Activated T-cell treated with anti-CD3 and anti-CD28 coated beads, Interleukin-2, amount 50 U/mL, for 4 hours (primary cell): ENCODE results near the gene THAP3. TPM values are rescaled to one million over a fixed set of nuclear protein-coding genes. Genes with fewer than 3 reads are reported as not detected.

Experiments used
- ATAC-seq, 2 donors: fragments of 200-7000 bp; cut with Tn5 transposase; one replicate each; pipeline ENCODE4 v1.10.0; 2021
- DNase-seq: peaks from one replicate; pipeline ENCODE4 v3.0.0-alpha.2; 2020
- H3K27me3 Mint-ChIP-seq: one replicate; pipeline ENCODE4 v1.8.0; 2021; ENCODE audit warnings: low read depth, mixed read lengths
- H3K36me3 Mint-ChIP-seq: one replicate; pipeline ENCODE4 v1.8.0; 2022; ENCODE audit warnings: mixed read lengths; ENCODE audit not compliant: insufficient read depth
- H3K4me1 Mint-ChIP-seq: one replicate; pipeline ENCODE4 v1.8.0; 2021; ENCODE audit warnings: low read depth, mixed read lengths
- H3K4me3 Mint-ChIP-seq: one replicate; pipeline ENCODE4 v1.8.0; 2021; ENCODE audit warnings: mild to moderate bottlenecking, moderate library complexity, mixed read lengths
- H3K9me3 Mint-ChIP-seq: one replicate; pipeline ENCODE4 v1.8.0; 2021; ENCODE audit warnings: mixed read lengths
- total RNA-seq, 3 donors: library from RNA; stranded (reverse); gene quantifications; one replicate each; pipeline ENCODE4 v1.2.1, GENCODE V29; 2021

Gene THAP3
- total RNA-seq, 3 donors from 2014 or later = 16.7 to 19.5 (median 19.1) TPM

DNA sequence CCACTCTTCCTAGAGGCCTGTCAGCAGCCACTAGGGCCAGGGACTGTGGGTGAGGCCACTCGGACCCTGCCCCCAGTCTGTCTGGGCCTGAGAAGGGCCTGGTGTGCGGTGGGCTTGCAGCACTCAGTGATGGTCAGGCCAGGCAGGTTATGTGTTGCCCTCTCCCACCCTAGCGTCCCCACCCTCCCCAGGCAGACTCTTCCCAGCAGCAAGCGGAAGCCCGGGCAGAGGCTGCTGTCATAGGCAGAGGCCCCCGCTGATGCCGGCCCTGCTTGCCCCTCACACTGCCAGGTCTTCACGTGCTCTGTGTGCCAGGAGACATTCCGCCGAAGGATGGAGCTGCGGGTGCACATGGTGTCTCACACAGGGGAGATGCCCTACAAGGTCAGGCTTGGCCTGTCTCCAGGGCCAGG, 38.3 kb upstream of the THAP3 start:
- Mint-ChIP-seq H3K4me1 (peaks cover 24% of the 10 kb centered on the region), H3K27me3 (no peaks in the 10 kb centered on the region), H3K36me3 (peaks cover 4% of the 10 kb centered on the region), H3K9me3 (no peaks in the 10 kb centered on the region), H3K4me3 (no peak overlapping the region)
- DNase-seq (no peak), ATAC-seq (no peak)

DNA sequence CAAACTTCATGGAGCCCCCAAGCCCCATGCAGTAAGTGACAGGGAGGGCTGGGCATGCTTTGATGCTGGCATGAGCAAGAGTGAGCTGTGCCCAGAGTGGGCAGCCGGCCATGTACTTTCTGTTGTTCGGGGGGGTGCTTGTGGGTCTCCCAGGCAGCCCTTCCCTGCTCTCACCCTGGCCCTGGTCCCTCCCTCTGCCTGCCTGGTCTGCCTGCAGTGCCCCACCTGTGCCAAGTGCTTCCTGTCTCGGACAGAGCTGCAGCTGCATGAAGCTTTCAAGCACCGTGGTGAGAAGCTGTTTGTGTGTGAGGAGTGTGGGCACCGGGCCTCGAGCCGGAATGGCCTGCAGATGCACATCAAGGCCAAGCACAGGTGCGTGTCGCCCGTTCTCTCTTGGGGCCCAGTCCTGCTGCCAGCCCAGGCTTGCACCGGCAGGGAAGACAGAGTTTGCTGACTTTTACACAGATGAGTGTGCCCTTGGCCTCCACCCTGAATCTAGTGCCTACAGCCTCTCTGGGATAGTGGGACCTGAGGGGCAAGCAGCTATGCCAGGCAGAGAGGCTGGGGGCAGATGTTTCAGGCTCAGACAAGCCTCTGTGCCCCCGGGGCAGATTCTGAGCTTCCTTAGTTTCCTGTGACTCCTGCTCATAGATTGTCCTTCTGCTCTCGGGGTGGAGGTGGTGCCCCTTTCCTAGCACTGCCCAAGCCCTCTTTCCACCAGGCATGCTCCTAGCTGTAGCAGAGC, 37.2 kb upstream of the THAP3 start:
- no peak for DNase-seq
- no peak overlapping the region for H3K4me3 Mint-ChIP-seq

DNA sequence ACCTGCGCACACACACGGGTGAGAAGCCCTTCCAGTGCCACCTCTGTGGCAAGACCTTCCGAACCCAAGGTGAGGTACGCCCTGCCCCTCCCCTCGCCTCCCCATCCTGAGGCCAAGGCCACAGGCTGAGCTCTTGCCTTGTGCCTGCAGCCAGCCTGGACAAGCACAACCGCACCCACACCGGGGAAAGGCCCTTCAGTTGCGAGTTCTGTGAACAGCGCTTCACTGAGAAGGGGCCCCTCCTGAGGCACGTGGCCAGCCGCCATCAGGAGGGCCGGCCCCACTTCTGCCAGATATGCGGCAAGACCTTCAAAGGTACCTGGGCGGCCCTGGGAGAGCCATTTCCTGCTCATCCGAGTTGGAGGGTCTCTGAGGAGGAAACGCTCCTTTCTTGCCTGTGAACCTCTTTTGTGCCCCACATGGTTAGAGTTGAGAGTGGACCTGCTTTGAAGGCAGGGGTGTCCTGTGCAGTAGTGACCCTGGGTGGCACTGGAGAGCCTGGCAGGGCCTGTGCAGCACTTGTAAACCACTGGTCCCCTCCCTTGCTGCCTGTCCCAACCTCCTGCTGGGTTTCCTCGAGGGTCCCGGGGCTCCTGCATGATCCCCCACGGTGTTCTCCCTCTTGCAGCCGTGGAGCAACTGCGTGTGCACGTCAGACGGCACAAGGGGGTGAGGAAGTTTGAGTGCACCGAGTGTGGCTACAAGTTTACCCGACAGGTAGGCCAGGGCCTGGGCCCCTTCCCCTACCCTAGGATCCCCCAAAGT, 36.4 kb upstream of the THAP3 start:
- H3K27me3 Mint-ChIP-seq = no peaks in the 10 kb centered on the region
- DNase-seq (no peak), ATAC-seq (no peak)
- H3K4me1 Mint-ChIP-seq = peaks cover 12% of the 10 kb centered on the region
- peaks cover 4% of the 10 kb centered on the region for H3K36me3 Mint-ChIP-seq
- no peak overlapping the region for H3K4me3 Mint-ChIP-seq
- no peaks in the 10 kb centered on the region for H3K9me3 Mint-ChIP-seq

More for the DNA sequence above, 37.2 kb upstream of the THAP3 start:
- Mint-ChIP-seq H3K27me3 (no peaks in the 10 kb centered on the region), H3K4me1 (peaks cover 14% of the 10 kb centered on the region), H3K36me3 (peaks cover 4% of the 10 kb centered on the region), H3K9me3 (no peaks in the 10 kb centered on the region)
- no peak for ATAC-seq

DNA sequence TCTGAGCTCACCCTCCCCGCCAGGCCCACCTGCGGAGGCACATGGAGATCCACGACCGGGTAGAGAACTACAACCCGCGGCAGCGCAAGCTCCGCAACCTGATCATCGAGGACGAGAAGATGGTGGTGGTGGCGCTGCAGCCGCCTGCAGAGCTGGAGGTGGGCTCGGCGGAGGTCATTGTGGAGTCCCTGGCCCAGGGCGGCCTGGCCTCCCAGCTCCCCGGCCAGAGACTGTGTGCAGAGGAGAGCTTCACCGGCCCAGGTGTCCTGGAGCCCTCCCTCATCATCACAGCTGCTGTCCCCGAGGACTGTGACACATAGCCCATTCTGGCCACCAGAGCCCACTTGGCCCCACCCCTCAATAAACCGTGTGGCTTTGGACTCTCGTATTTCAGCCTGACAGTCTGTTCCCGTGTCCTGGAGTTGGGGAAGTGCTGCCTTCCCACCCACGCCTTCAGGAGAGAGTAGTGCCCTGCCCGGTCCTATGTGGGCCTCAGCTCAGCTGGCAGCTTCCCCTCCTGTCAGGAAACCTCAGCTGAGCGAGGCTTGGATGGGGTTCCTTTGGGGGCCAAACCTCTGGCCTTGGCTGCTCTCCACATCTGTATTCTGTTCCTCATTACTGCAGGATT, 35.7 kb upstream of the THAP3 start:
- H3K9me3 Mint-ChIP-seq = no peaks in the 10 kb centered on the region
- H3K4me1 Mint-ChIP-seq = peaks cover 15% of the 10 kb centered on the region
- ATAC-seq (no peak), DNase-seq (no peak)
- H3K4me3 Mint-ChIP-seq = no peak overlapping the region
- H3K36me3 Mint-ChIP-seq = peaks cover 7% of the 10 kb centered on the region
- H3K27me3 Mint-ChIP-seq = no peaks in the 10 kb centered on the region

DNA sequence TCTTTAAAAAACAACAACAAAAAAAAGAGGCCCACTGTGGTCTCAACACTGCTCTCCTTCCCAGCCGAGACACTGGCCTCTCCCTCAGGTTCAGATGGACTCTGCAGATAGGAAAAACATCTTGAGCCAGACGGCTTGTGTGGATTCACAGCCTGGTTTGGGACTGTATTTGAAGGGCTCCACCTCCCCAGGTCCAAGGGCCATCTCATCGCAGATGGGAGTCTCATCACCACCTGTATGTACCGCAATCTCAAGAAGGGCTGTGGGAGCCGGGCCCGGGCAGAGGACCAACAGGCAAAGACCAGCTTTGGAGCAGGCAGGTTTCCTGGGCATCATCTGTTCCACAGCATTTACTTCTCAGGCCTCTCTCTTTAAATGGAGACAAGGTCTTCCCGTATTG, 34.6 kb upstream of the THAP3 start:
- Mint-ChIP-seq H3K36me3 (peaks cover 9% of the 10 kb centered on the region), H3K4me3 (no peak overlapping the region)
- no peak for ATAC-seq

DNA sequence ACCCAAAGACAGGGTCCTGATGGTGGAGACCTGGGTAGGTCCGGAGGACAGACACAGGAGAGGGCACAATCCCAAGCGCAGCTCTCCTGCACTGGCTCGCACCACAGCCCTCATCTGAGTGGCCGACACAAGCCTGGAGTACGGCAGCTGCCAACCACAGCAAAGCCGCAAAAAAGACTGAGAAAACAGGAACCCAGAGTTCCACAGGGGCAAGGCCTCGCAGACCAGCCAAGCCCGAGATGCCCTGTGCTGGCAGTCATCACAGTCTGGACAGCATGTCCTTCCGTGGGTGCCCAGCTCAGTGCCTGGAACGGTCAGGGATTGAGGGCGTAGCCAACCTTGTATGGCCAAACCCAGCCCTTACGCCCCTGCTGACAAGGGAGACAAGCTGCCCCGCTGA, 33.4 kb upstream of the THAP3 start:
- H3K4me3 Mint-ChIP-seq = no peak overlapping the region
- no peaks in the 10 kb centered on the region for H3K9me3 Mint-ChIP-seq
- peaks cover 18% of the 10 kb centered on the region for H3K4me1 Mint-ChIP-seq
- H3K36me3 Mint-ChIP-seq = peaks cover 11% of the 10 kb centered on the region
- DNase-seq (no peak), ATAC-seq (no peak)
- H3K27me3 Mint-ChIP-seq = no peaks in the 10 kb centered on the region

More for the DNA sequence above, 34.6 kb upstream of the THAP3 start:
- Mint-ChIP-seq H3K27me3 (no peaks in the 10 kb centered on the region), H3K9me3 (no peaks in the 10 kb centered on the region), H3K4me1 (peaks cover 9% of the 10 kb centered on the region)
- DNase-seq = no peak

DNA sequence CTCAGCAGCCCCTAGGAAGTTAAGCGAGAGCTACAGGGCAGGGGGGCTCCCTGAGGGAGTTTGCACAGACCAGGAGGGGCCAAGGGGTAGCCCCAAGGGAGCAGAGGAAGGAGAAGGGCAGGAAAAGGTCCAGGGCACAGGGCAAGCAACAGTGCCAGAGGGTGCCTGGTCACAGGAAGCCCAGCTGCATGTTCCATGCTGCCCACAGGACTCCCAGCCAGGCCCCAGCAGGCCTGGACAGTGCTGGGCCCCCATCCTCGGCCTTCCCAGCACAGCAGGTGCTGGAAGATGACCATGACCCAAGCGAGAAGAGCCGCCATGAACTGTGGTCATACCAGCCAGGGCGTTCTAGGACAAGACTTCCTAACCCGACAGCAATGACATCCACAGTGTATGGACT, 33.0 kb upstream of the THAP3 start:
- no peaks in the 10 kb centered on the region for H3K27me3 Mint-ChIP-seq
- no peak overlapping the region for H3K4me3 Mint-ChIP-seq
- peaks cover 22% of the 10 kb centered on the region for H3K4me1 Mint-ChIP-seq
- ATAC-seq = no peak
- no peak for DNase-seq
- H3K9me3 Mint-ChIP-seq = no peaks in the 10 kb centered on the region
- peaks cover 15% of the 10 kb centered on the region for H3K36me3 Mint-ChIP-seq

DNA sequence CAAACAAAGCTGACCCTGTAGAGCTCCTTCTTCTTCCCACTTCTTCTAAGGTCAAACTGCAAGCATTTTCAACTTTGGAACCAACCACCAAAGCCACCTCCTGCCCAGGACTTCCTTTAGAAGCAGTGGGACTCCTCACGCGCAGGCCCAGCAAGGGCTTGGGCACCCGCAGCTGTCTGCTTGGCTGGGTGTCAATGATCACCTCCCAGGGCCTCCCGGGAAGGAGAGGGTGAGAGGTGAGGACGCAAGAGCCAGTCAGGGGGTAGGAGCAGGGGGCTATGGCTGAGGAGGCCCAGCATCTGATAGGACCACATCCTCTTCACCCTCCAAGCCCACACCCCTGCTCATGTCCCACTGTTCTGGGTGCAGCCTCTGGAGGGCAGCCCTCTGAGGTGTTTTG, 32.2 kb upstream of the THAP3 start:
- Mint-ChIP-seq H3K4me1 (peaks cover 29% of the 10 kb centered on the region), H3K36me3 (peaks cover 15% of the 10 kb centered on the region), H3K9me3 (no peaks in the 10 kb centered on the region), H3K27me3 (no peaks in the 10 kb centered on the region), H3K4me3 (no peak overlapping the region)
- ATAC-seq (no peak), DNase-seq (no peak)

DNA sequence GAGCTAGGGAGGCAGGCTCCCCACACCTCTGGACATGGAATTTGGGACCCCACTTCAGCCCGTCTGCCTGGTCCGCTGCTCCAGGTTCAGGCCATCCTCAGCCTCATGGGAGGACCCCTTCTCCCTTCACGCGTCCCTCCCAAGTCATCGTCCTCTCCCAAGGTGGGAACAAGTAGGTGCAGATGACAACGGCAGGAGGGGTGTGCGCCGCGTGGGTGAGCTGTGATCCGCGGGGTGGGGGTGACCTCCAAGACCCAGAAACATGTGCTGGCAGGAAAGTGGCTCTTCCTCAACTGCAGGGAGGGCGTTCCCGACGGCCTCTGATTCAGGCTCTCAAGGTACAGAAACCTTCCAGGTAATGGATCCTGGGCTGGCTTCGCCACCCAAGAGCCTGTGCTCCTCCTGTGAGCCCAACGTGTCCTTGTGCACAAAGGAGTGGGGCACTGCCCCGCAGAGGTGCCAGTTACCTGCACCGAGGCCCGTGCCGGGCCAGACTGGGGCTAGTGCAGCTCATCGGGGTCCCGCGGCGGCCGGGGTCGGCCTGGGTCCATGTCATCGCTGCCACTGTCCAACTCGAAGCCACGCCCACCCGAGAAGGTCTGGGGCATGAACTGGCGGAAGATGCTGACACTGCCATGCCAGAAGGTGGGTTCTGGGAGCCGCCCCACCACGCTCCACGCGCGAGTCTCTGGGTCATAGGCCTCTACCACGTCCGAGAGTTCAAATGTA, 31.6 kb upstream of the THAP3 start:
- no peak for DNase-seq
- ATAC-seq = no peak
- Mint-ChIP-seq H3K4me3 (no peak overlapping the region), H3K4me1 (peaks cover 31% of the 10 kb centered on the region), H3K36me3 (peaks cover 13% of the 10 kb centered on the region), H3K9me3 (no peaks in the 10 kb centered on the region), H3K27me3 (no peaks in the 10 kb centered on the region)

DNA sequence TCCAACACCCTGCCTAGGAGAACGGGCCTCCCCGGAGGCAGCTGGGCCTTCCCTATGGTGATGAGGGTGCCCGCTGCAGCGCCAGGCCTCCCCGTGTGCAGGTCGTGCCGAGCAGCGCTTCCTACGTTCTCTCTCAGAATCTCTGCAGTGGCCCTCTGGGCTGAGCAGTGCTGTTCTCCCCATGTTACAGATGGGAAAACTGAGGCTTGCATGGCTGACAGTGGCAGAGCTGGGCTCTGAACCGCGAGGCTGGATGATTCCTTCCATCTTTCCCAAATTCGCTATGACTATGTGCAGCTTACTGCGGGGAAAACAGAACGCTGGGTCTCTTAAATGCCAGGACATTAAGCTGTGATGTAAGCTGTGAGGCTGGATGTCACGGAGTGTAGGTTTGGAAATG, 30.9 kb upstream of the THAP3 start:
- Mint-ChIP-seq H3K4me1 (peaks cover 36% of the 10 kb centered on the region), H3K36me3 (peaks cover 13% of the 10 kb centered on the region), H3K4me3 (no peak overlapping the region), H3K9me3 (no peaks in the 10 kb centered on the region), H3K27me3 (no peaks in the 10 kb centered on the region)
- DNase-seq (no peak), ATAC-seq (no peak)

DNA sequence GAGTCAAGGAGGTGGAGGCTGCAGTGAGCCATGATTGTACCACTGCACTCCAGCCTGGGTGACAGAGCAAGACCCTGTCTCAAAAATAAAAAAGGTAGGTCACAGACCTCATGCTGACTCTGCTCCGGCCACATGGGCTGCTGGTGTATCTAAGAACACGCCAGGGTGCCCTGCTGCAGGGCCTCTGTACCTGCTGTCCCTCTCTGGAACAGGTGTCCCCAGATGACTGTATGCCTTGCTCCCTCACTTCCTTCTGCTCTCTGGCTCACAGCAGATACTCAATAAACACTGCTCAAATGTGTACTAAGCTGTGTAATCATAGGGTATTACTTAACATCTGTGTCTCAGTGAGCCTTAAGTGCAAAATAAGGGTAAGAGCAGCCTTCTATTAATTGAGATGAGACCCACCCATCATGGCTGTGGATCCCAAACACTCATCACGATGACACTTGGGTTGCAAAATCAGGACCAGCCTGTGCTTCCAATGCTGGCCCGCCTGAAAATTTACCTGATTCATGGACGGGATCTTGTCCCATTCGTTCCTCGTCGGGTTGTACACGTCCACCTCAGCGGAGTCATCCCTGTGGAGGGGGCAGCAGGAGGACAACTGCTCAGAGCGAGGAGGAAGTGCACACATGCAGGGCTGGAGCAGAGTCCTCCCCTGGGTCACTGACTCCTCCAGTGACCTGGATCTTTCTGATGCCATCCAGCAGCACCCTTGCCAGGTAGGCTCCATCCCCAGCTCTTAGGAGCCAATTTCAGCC, 29.5 kb upstream of the THAP3 start:
- Mint-ChIP-seq H3K27me3 (no peaks in the 10 kb centered on the region), H3K9me3 (no peaks in the 10 kb centered on the region), H3K4me3 (no peak overlapping the region), H3K4me1 (peaks cover 47% of the 10 kb centered on the region), H3K36me3 (peaks cover 17% of the 10 kb centered on the region)
- ATAC-seq (no peak), DNase-seq (no peak)

DNA sequence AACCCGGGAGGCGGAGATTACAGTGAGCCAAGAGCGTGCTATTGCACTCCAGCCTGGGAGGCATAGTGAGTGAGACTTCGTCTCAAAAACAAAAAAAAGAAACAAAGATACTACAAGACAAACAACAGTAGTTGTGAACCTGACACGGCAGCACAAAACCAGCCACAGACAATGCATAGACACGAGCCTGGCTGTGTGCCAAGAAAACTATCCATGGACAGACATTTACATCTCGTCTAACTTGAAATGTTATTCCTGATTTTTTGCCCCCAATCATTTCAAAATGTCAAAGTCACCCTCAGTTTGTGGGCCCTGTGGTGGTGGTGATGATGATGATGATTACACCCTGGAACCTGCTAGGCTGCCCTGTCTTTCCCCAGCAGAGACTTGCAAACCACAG, 28.3 kb upstream of the THAP3 start:
- H3K36me3 Mint-ChIP-seq = peaks cover 17% of the 10 kb centered on the region
- peaks cover 50% of the 10 kb centered on the region for H3K4me1 Mint-ChIP-seq

DNA sequence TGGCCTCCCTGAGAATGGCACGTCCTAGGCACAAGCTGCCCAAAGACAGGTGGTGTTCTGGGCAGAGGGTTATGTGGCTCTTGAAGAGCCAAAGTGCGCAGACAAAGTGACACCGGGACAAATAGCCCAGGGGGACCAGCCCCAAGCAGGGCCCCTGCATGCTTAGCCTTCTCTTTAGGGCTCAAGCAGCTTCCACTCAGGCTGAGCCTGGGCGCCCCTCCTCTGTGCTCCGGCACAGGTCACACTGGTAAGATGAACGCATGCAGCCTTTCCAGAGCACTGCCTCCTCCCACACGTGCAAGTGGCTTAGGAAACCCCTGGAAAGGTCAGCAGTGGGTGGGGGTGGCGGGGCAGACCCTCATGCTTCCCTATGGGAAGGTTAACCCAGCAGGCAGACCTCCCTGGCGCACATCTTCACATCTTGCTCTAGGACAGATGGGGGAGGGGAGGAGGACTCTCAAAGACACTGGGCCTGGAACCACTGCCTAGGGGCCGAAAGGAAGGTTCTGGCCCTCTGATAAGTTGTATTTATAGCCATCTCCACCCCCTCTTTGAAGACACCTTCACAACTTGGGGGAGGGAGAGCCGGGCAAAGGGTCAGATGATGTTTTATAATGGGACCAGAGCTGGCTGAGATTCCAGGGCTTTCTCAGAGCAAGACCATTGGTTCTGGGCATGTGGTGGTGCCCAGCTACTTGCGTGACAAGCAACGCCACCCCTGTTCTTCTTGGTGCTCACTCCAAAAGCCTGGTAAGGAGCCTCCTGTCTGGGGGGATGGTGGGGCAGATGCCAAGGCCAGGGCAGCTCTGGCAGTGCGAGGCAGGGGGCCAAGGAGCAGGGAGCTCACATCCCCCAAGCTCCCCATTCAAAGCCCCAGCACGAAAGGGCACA, 27.5 kb upstream of the THAP3 start:
- Mint-ChIP-seq H3K36me3 (peaks cover 17% of the 10 kb centered on the region), H3K27me3 (no peaks in the 10 kb centered on the region), H3K4me3 (no peak overlapping the region), H3K9me3 (no peaks in the 10 kb centered on the region), H3K4me1 (peaks cover 50% of the 10 kb centered on the region)
- ATAC-seq = no peak
- DNase-seq = no peak

More for the DNA sequence above, 28.3 kb upstream of the THAP3 start:
- Mint-ChIP-seq H3K27me3 (no peaks in the 10 kb centered on the region), H3K4me3 (no peak overlapping the region), H3K9me3 (no peaks in the 10 kb centered on the region)
- DNase-seq (no peak), ATAC-seq (no peak)
